DMS79 (cell line): ENCODE measurements around the gene MYO18A.

ENCODE experiments used
- DNase-seq: peaks from one replicate; lab custom pipeline; 2025; lab: John Stamatoyannopoulos, UW

Gene MYO18A

GRCh38 chr17:29032013-29032856 is 148.0 kb downstream of the MYO18A start:
- DNase-seq, result no peak

- no peak for DNase-seq
Measured at GRCh38 chr17:29031488-29031887, 148.7 kb downstream of the MYO18A start.

- no peak for DNase-seq
Measured at GRCh38 chr17:29024316-29024952, 155.8 kb downstream of the MYO18A start.

GRCh38 chr17:29022074-29022473 is 158.1 kb downstream of the MYO18A start:
- DNase-seq, result no peak

GRCh38 chr17:29021226-29021625 is 159.0 kb downstream of the MYO18A start:
- DNase-seq, result no peak
